K562 (cell line): ENCODE results near the gene CCDC97. TPM values are rescaled to one million over a fixed set of nuclear protein-coding genes. Genes with fewer than 3 reads are reported as not detected.

ENCODE experiments used
- ARID2 ChIP-seq: fragments of 450-650 bp; IDR thresholded peaks from 2 replicates; pipeline ENCODE4 v1.6.1; 2017; ENCODE audit warnings: antibody characterized with exemption, mild to moderate bottlenecking
- BMI1 ChIP-seq: fragments of 150-350 bp; IDR thresholded peaks from 2 replicates; pipeline ENCODE4 v1.6.1; 2014; ENCODE audit warnings: low read length
- BRCA1 ChIP-seq, 2 experiments: fragments of 450-650 bp in 1 of 2; sonication (generic) in 1 of 2; formaldehyde crosslinking in 1 of 2; IDR thresholded peaks; 2 replicates each; pipeline versions ENCODE4 v1.5.0 to v1.6.1; 2017 to 2020; ENCODE audit warnings: mild to moderate bottlenecking in 1 of 2, missing genetic modification reagents in 1 of 2
- EP400 ChIP-seq: fragments of 450-650 bp; IDR thresholded peaks from 2 replicates; pipeline ENCODE4 v1.6.1; 2017; ENCODE audit warnings: antibody characterized with exemption, mild to moderate bottlenecking, moderate library complexity
- HMGN3 ChIP-seq: IDR thresholded peaks from 2 replicates; pipeline ENCODE4 v1.6.1; 2011; ENCODE audit warnings: borderline replicate concordance, low read depth, mild to moderate bottlenecking, mixed read lengths, low read length; ENCODE audit not compliant: insufficient read length; ENCODE audit errors: extremely low read depth
- LCOR ChIP-seq: sonication (generic); formaldehyde crosslinking; IDR thresholded peaks from 2 replicates; pipeline ENCODE4 v1.8.0; 2022; ENCODE audit warnings: mild to moderate bottlenecking, missing genetic modification reagents
- LEF1 ChIP-seq: fragments of 450-650 bp; IDR thresholded peaks from 2 replicates; pipeline ENCODE4 v1.6.1; 2016; ENCODE audit warnings: mild to moderate bottlenecking
- MECOM ChIP-seq: fragments of 250-450 bp; sonication (Bioruptor Pico); IDR thresholded peaks from 2 replicates; pipeline ENCODE4 v1.8.0; 2022; ENCODE audit warnings: inconsistent platforms
- NONO ChIP-seq, 2 experiments: fragments of 200-400 bp in 1 of 2; fragments of 450-650 bp in 1 of 2; formaldehyde crosslinking in 1 of 2; IDR thresholded peaks; 2 replicates each; pipeline ENCODE4 v1.6.1; 2017; ENCODE audit warnings: low read depth in 2 of 2, mild to moderate bottlenecking in 2 of 2, moderate library complexity in 2 of 2, low read length in 1 of 2
- POLR2G ChIP-seq: fragments of 200-400 bp; formaldehyde crosslinking; IDR thresholded peaks from 2 replicates; pipeline ENCODE4 v1.6.1; 2017; ENCODE audit warnings: low read depth, mild to moderate bottlenecking, antibody characterized with exemption, low read length, moderate library complexity
- SIN3A ChIP-seq, 2 experiments: fragments of 150-350 bp in 1 of 2; IDR thresholded peaks; 2 replicates each; pipeline ENCODE4 v1.6.1; 2011 to 2016; ENCODE audit warnings: borderline replicate concordance in 2 of 2, low read depth in 2 of 2, low read length in 2 of 2, mild to moderate bottlenecking in 2 of 2, moderate library complexity in 2 of 2; ENCODE audit not compliant: control insufficient read depth in 1 of 2
- SMAD4 ChIP-seq: fragments of 250-450 bp; sonication (Bioruptor Pico); conservative IDR thresholded peaks from 2 replicates; pipeline ENCODE4 v1.8.0; 2021; ENCODE audit warnings: inconsistent platforms, mild to moderate bottlenecking, moderate library complexity
- U2AF1 ChIP-seq: fragments of 200-400 bp; formaldehyde crosslinking; optimal IDR thresholded peaks from 2 replicates; pipeline ENCODE3; 2017; ENCODE audit warnings: mild to moderate bottlenecking, low read depth, low read length, moderate library complexity
- ZNF140 ChIP-seq: fragments of 250-450 bp; sonication (Bioruptor Pico); IDR thresholded peaks from 2 replicates; pipeline ENCODE4 v1.8.0; 2021; ENCODE audit warnings: moderate library complexity, mild to moderate bottlenecking, inconsistent platforms
- ZNF408 ChIP-seq: fragments of 250-450 bp; sonication (Bioruptor Pico); IDR thresholded peaks from 2 replicates; pipeline ENCODE4 v1.4.0; 2020; ENCODE audit warnings: low read depth, mild to moderate bottlenecking, moderate library complexity
- ZNF57 ChIP-seq: fragments of 450-650 bp; formaldehyde crosslinking; IDR thresholded peaks from 2 replicates; pipeline ENCODE4 v1.4.0; 2020; ENCODE audit warnings: mild to moderate bottlenecking, moderate library complexity
- ZNF717 ChIP-seq: fragments of 250-450 bp; sonication (Bioruptor Pico); IDR thresholded peaks from 2 replicates; pipeline ENCODE4 v1.5.0; 2021
- polyA plus RNA-seq, 8 experiments: library from polyadenylated mRNA; depleted of rRNA in 4 of 8; stranded (reverse) in 5 of 8; unstranded in 3 of 8; fragments of >200 nt; fragmentation: Nextera tagmentation in 2 of 8; fragmentation: Illumina TruSeq in 1 of 8; extraction: Ambion mirVana in 2 of 8; extraction: Trizol in 1 of 8; gene quantifications; 2 replicates each; pipeline versions ENCODE4 v1.2.1 to v1.2.3, GENCODE V29; 2011 to 2014; ENCODE audit warnings: inconsistent platforms in 1 of 8, missing spikeins in 1 of 8
- total RNA-seq, 7 experiments: library from RNA; depleted of rRNA in 6 of 7; stranded (reverse); fragments of >200 nt in 6 of 7; fragmentation: Illumina TruSeq in 2 of 7; extraction: Trizol in 2 of 7; gene quantifications; 2 replicates each; pipeline versions ENCODE4 v1.2.1 to v1.2.3, GENCODE V29; 2011 to 2021; ENCODE audit warnings: low replicate concordance in 1 of 7
- TF ChIP-seq, protein P1 (sequence below): sonication (generic); formaldehyde crosslinking; IDR thresholded peaks from 2 replicates; pipeline ENCODE4 v1.8.1; 2023; ENCODE audit warnings: mild to moderate bottlenecking, missing genetic modification reagents
- TF ChIP-seq, protein P2 (sequence below): conservative IDR thresholded peaks from 2 replicates; pipeline ENCODE4 v1.6.1; 2011; ENCODE audit warnings: low read depth, mild to moderate bottlenecking, low read length; ENCODE audit not compliant: control insufficient read depth
- TF ChIP-seq, protein P3 (sequence below): sonication (generic); formaldehyde crosslinking; IDR thresholded peaks from 2 replicates; pipeline ENCODE4 v1.8.0; 2022; ENCODE audit warnings: mild to moderate bottlenecking, missing genetic modification reagents
- TF ChIP-seq, protein P4 (sequence below): fragments of 250-450 bp; sonication (Bioruptor Pico); IDR thresholded peaks from 2 replicates; pipeline ENCODE4 v1.5.0; 2021

CCDC97 gene
- total and polyA plus RNA-seq, 9 of the 15 experiments (the other 6 are each of a cell fraction or from before 2014, with no cell fraction given), result 0.60 to 16.5 (median 7.0) TPM

DNA sequence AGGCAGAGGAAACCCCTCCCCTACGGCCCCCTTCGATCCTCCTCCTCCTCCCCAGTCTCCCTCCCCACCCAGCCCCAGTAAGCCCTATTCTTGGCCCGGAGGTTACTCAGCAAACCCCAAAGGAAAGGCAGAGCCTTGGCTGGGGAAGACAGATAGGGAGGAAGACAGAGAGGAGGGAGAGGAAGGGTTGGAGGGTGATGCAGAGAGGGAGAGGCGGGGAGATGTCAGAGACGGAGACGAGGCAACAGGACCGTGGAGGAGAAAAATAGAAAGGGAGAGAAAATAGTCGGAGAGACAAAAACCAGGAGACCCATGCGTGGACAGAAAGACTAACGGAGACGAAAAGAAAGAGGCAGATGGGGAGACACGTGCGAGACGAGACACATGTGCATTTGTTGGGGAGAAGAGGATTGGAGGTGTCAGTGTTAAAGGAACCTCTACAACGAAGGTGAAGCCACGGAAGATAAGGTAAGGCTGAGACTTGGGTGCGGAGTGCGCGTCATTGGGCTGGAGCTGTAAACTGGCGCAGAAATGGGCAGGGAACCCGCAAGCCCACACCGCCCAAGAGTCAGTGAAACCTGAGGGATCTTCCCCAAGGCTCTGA lies 40.9 kb downstream of the CCDC97 start (continued):
- TF ChIP-seq, protein P1, sequence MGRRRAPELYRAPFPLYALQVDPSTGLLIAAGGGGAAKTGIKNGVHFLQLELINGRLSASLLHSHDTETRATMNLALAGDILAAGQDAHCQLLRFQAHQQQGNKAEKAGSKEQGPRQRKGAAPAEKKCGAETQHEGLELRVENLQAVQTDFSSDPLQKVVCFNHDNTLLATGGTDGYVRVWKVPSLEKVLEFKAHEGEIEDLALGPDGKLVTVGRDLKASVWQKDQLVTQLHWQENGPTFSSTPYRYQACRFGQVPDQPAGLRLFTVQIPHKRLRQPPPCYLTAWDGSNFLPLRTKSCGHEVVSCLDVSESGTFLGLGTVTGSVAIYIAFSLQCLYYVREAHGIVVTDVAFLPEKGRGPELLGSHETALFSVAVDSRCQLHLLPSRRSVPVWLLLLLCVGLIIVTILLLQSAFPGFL (CRISPR knock-in tag), result no peak
- TF ChIP-seq BRCA1 (IDR thresholded peaks at IDR 0.05) (no peak), BRCA1 (CRISPR knock-in tag; IDR thresholded peaks at IDR 0.05) (no peak), POLR2G (no peak), EP400 (peak; percentile 79; the same call in 1 of the 2 replicates), ZNF717 (CRISPR knock-in tag) (no peak), ZNF408 (no peak), BMI1 (no peak), SMAD4 (no peak), U2AF1 (no peak), ARID2 (peak; percentile 56; the same call in 1 of the 2 replicates), ZNF140 (CRISPR knock-in tag) (no peak), ZNF57 (CRISPR knock-in tag) (no peak), NONO (IDR thresholded peaks at IDR 0.05; ENCODE audit: low read depth in 2 of 2, low read length in 1 of 2) (peak in 1 of 2 experiments; percentile 27; a peak in 1 of 4 replicates), LCOR (CRISPR knock-in tag) (no peak), MECOM (CRISPR knock-in tag) (no peak), LEF1 (peak; percentile 39; the same call in 1 of the 2 replicates), SIN3A (IDR thresholded peaks at IDR 0.05; ENCODE audit: borderline replicate concordance in 2 of 2, control insufficient read depth in 1 of 2, low read depth in 2 of 2, low read length in 2 of 2) (peak; percentile 41 to 47; a peak in 2 of 4 replicates), HMGN3 (no peak)
- TF ChIP-seq, protein P2, sequence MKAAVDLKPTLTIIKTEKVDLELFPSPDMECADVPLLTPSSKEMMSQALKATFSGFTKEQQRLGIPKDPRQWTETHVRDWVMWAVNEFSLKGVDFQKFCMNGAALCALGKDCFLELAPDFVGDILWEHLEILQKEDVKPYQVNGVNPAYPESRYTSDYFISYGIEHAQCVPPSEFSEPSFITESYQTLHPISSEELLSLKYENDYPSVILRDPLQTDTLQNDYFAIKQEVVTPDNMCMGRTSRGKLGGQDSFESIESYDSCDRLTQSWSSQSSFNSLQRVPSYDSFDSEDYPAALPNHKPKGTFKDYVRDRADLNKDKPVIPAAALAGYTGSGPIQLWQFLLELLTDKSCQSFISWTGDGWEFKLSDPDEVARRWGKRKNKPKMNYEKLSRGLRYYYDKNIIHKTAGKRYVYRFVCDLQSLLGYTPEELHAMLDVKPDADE, result 0 out of 2 replicates have a peak, but pooled peaks have one; percentile 62
- TF ChIP-seq, protein P3, sequence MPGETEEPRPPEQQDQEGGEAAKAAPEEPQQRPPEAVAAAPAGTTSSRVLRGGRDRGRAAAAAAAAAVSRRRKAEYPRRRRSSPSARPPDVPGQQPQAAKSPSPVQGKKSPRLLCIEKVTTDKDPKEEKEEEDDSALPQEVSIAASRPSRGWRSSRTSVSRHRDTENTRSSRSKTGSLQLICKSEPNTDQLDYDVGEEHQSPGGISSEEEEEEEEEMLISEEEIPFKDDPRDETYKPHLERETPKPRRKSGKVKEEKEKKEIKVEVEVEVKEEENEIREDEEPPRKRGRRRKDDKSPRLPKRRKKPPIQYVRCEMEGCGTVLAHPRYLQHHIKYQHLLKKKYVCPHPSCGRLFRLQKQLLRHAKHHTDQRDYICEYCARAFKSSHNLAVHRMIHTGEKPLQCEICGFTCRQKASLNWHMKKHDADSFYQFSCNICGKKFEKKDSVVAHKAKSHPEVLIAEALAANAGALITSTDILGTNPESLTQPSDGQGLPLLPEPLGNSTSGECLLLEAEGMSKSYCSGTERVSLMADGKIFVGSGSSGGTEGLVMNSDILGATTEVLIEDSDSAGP (CRISPR knock-in tag), result peak; percentile 91
- TF ChIP-seq, protein P4, sequence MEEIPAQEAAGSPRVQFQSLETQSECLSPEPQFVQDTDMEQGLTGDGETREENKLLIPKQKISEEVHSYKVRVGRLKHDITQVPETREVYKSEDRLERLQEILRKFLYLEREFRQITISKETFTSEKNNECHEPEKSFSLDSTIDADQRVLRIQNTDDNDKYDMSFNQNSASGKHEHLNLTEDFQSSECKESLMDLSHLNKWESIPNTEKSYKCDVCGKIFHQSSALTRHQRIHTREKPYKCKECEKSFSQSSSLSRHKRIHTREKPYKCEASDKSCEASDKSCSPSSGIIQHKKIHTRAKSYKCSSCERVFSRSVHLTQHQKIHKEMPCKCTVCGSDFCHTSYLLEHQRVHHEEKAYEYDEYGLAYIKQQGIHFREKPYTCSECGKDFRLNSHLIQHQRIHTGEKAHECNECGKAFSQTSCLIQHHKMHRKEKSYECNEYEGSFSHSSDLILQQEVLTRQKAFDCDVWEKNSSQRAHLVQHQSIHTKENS (CRISPR knock-in tag), result no peak
